ENCODE results near the gene IL17RB. TPM values are rescaled to one million over a fixed set of nuclear protein-coding genes. Genes with fewer than 3 reads are reported as not detected.

IL17RB gene
- total RNA-seq, 3 donors from 2014 or later, result 0.64 to 61.6 (median 46.5) TPM

DNA sequence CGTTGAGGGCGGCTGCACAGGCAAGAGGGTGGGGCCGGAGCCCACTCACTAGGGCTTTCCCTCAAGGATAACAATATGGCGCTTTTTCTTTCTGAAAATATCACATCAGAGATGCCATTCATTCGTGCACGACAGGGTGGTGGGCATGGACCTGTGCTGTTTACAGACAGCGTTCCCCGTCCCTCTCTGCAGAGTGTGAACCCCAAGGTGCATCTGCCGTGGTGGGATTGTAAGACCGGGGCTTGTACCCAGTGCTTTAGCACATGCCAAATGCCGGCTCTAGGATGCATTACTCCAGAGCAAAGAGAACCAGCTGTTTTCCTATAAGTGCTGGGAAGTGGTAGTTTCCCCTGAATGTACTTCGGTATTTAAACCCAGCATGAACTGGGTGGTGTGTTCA lies 37.1 kb upstream of the IL17RB start:
- Histone ChIP-seq H3K36me3 (no peaks in the 10 kb centered on the region), H3K4me1 (no peaks in the 10 kb centered on the region), H3K27ac (no peak overlapping the region), H3K4me3 (no peak overlapping the region), H3K27me3 (no peaks in the 10 kb centered on the region), H3K9me3 (no peaks in the 10 kb centered on the region)
- intact Hi-C loops (cut with DNase I; ENCODE audit: low total_unique reads), result no loop called here
- DNase-seq (ENCODE audit: low spot score in 2 of 2), result no peak
- TF ChIP-seq POLR2A (IDR thresholded peaks at IDR 0.05), result no peak
- TF ChIP-seq, protein P1, sequence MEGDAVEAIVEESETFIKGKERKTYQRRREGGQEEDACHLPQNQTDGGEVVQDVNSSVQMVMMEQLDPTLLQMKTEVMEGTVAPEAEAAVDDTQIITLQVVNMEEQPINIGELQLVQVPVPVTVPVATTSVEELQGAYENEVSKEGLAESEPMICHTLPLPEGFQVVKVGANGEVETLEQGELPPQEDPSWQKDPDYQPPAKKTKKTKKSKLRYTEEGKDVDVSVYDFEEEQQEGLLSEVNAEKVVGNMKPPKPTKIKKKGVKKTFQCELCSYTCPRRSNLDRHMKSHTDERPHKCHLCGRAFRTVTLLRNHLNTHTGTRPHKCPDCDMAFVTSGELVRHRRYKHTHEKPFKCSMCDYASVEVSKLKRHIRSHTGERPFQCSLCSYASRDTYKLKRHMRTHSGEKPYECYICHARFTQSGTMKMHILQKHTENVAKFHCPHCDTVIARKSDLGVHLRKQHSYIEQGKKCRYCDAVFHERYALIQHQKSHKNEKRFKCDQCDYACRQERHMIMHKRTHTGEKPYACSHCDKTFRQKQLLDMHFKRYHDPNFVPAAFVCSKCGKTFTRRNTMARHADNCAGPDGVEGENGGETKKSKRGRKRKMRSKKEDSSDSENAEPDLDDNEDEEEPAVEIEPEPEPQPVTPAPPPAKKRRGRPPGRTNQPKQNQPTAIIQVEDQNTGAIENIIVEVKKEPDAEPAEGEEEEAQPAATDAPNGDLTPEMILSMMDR (IDR thresholded peaks at IDR 0.05), result no peak
- TF ChIP-seq POLR2AphosphoS5 (IDR thresholded peaks at IDR 0.05), result no peak

DNA sequence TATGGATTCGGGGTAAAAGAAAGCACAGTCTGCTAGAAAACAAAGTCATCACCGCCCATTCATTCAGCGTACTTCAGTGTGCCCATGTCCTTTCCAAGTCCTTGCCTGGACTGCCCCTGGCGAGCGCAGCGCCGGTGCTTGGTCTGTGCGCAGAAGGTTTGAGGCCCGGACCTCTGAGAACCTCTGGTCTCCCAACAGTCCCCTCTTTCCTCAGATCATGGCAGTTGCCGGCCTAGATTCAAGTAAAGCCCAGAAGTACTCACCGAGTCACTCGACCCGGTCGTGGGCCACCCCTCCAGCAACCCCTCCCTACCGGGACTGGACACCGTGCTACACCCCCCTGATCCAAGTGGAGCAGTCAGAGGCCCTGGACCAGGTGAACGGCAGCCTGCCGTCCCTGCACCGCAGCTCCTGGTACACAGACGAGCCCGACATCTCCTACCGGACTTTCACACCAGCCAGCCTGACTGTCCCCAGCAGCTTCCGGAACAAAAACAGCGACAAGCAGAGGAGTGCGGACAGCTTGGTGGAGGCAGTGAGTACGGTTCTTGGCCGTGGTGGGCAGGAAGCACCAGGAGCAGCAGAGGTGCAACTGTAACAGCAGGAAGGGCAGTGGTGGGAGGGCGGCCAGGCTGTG lies 36.5 kb upstream of the IL17RB start:
- no peaks in the 10 kb centered on the region for H3K4me1 ChIP-seq
- intact Hi-C loops (cut with DNase I; ENCODE audit: low total_unique reads), result no loop called here
- DNase-seq (ENCODE audit: low spot score in 2 of 2), result no peak
- no peak overlapping the region for H3K27ac ChIP-seq
- no peaks in the 10 kb centered on the region for H3K36me3 ChIP-seq
- no peaks in the 10 kb centered on the region for H3K27me3 ChIP-seq
- no peak for TF ChIP-seq POLR2A (IDR thresholded peaks at IDR 0.05)
- H3K9me3 ChIP-seq, result no peaks in the 10 kb centered on the region
- no peak overlapping the region for H3K4me3 ChIP-seq

DNA sequence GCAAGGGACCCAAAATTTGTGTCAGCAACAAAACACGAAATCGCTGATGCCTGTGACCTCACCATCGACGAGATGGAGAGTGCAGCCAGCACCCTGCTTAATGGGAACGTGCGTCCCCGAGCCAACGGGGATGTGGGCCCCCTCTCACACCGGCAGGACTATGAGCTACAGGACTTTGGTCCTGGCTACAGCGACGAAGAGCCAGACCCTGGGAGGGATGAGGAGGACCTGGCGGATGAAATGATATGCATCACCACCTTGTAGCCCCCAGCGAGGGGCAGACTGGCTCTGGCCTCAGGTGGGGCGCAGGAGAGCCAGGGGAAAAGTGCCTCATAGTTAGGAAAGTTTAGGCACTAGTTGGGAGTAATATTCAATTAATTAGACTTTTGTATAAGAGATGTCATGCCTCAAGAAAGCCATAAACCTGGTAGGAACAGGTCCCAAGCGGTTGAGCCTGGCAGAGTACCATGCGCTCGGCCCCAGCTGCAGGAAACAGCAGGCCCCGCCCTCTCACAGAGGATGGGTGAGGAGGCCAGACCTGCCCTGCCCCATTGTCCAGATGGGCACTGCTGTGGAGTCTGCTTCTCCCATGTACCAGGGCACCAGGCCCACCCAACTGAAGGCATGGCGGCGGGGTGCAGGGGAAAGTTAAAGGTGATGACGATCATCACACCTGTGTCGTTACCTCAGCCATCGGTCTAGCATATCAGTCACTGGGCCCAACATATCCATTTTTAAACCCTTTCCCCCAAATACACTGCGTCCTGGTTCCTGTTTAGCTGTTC lies 35.0 kb upstream of the IL17RB start:
- H3K27ac ChIP-seq, result no peak overlapping the region
- intact Hi-C loops (cut with DNase I; ENCODE audit: low total_unique reads), result no loop called here
- no peak for DNase-seq (ENCODE audit: low spot score in 2 of 2)
- TF ChIP-seq POLR2AphosphoS5 (IDR thresholded peaks at IDR 0.05) (no peak), POLR2A (IDR thresholded peaks at IDR 0.05) (no peak)
- TF ChIP-seq, protein P1 (IDR thresholded peaks at IDR 0.05), result no peak
- no peak overlapping the region for H3K4me3 ChIP-seq
- H3K27me3 ChIP-seq, result no peaks in the 10 kb centered on the region
- H3K4me1 ChIP-seq, result no peaks in the 10 kb centered on the region
- H3K36me3 ChIP-seq, result no peaks in the 10 kb centered on the region
- no peaks in the 10 kb centered on the region for H3K9me3 ChIP-seq

DNA sequence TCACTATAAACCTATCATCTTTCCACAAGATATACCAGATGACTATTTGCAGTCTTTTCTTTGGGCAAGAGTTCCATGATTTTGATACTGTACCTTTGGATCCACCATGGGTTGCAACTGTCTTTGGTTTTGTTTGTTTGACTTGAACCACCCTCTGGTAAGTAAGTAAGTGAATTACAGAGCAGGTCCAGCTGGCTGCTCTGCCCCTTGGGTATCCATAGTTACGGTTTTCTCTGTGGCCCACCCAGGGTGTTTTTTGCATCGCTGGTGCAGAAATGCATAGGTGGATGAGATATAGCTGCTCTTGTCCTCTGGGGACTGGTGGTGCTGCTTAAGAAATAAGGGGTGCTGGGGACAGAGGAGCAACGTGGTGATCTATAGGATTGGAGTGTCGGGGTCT lies 33.9 kb upstream of the IL17RB start:
- DNase-seq (ENCODE audit: low spot score in 2 of 2), result no peak
- intact Hi-C loops (cut with DNase I; ENCODE audit: low total_unique reads), result no loop called here
- Histone ChIP-seq H3K27me3 (no peaks in the 10 kb centered on the region), H3K4me3 (no peak overlapping the region), H3K4me1 (no peaks in the 10 kb centered on the region), H3K27ac (no peak overlapping the region), H3K36me3 (peaks cover 4% of the 10 kb centered on the region), H3K9me3 (no peaks in the 10 kb centered on the region)
- TF ChIP-seq, protein P1 (IDR thresholded peaks at IDR 0.05), result no peak
- TF ChIP-seq POLR2A (IDR thresholded peaks at IDR 0.05) (no peak), POLR2AphosphoS5 (IDR thresholded peaks at IDR 0.05) (no peak)

DNA sequence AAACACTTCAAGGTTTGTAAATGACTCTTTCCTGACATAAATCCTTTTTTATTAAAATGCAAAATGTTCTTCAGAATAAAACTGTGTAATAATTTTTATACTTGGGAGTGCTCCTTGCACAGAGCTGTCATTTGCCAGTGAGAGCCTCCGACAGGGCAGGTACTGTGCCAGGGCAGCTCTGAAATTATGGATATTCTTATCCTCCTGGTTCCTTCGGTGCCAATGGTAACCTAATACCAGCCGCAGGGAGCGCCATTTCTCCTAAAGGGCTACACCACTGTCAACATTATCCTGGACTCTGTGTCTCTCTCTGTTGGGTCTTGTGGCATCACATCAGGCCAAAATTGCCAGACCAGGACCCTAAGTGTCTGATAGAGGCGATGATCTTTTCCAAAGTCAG lies 33.1 kb upstream of the IL17RB start:
- H3K27ac ChIP-seq, result no peak overlapping the region
- intact Hi-C loops (cut with DNase I; ENCODE audit: low total_unique reads), result no loop called here
- TF ChIP-seq POLR2A (IDR thresholded peaks at IDR 0.05) (no peak), POLR2AphosphoS5 (IDR thresholded peaks at IDR 0.05) (no peak)
- TF ChIP-seq, protein P1 (IDR thresholded peaks at IDR 0.05), result no peak
- no peak overlapping the region for H3K4me3 ChIP-seq
- DNase-seq (ENCODE audit: low spot score in 2 of 2), result no peak
- H3K36me3 ChIP-seq, result peaks cover 5% of the 10 kb centered on the region
- H3K27me3 ChIP-seq, result no peaks in the 10 kb centered on the region
- no peaks in the 10 kb centered on the region for H3K9me3 ChIP-seq
- H3K4me1 ChIP-seq, result no peaks in the 10 kb centered on the region

Data from breast epithelium (tissue), 4 donors.